Mesenchymal stem cell (in vitro differentiated cells and primary cell): ENCODE results near the gene LSM11.
A peak's percentile ranks its signal among the peaks of the same experiment; 100 is the strongest.

ENCODE experiments used
- DNase-seq: peaks from one replicate; pipeline ENCODE4 v3.0.0-alpha.2; 2013
- H2AFZ ChIP-seq: one replicate; pipeline ENCODE4 v1.6.1; 2013; ENCODE audit warnings: low read depth, mild to moderate bottlenecking, control low read depth, inconsistent platforms, low read length, moderate library complexity
- H2AK5ac ChIP-seq: 2 replicates; pipeline ENCODE4 v1.6.1; 2013; ENCODE audit warnings: low read length, moderate library complexity, mild to moderate bottlenecking, inconsistent platforms; ENCODE audit not compliant: severe bottlenecking
- H2BK120ac ChIP-seq: one replicate; pipeline ENCODE4 v1.6.1; 2013; ENCODE audit warnings: low read depth, mild to moderate bottlenecking, inconsistent platforms, low read length, moderate library complexity
- H2BK12ac ChIP-seq, 2 experiments: one replicate each; pipeline ENCODE4 v1.6.1; 2013; ENCODE audit warnings: inconsistent platforms in 2 of 2, low read length in 2 of 2, mild to moderate bottlenecking in 2 of 2, moderate library complexity in 2 of 2, control low read depth in 1 of 2
- H2BK15ac ChIP-seq: one replicate; pipeline ENCODE4 v1.6.1; 2013; ENCODE audit warnings: mild to moderate bottlenecking, low read depth, inconsistent platforms; ENCODE audit not compliant: poor library complexity, severe bottlenecking
- H2BK5ac ChIP-seq: 2 replicates; pipeline ENCODE4 v1.6.1; 2013; ENCODE audit warnings: low read depth, mild to moderate bottlenecking, low read length, control low read depth, inconsistent platforms; ENCODE audit not compliant: poor library complexity, severe bottlenecking
- H3K14ac ChIP-seq, 2 experiments: one replicate each; pipeline ENCODE4 v1.6.1; 2013; ENCODE audit warnings: inconsistent platforms in 2 of 2, low read length in 2 of 2, control low read depth in 1 of 2, mild to moderate bottlenecking in 1 of 2, moderate library complexity in 1 of 2
- H3K18ac ChIP-seq, 2 experiments: one replicate each; pipeline ENCODE4 v1.6.1; 2013; ENCODE audit warnings: inconsistent platforms in 2 of 2, low read length in 2 of 2, control low read depth in 1 of 2, low read depth in 1 of 2, mild to moderate bottlenecking in 1 of 2
- H3K23ac ChIP-seq, 2 experiments: one replicate each; pipeline ENCODE4 v1.6.1; 2013; ENCODE audit warnings: inconsistent platforms in 2 of 2, low read length in 2 of 2, mild to moderate bottlenecking in 2 of 2, moderate library complexity in 2 of 2, control low read depth in 1 of 2
- H3K27ac ChIP-seq: 2 replicates; pipeline ENCODE4 v1.5.1; 2013; ENCODE audit warnings: mild to moderate bottlenecking, moderate library complexity, low read length, control low read depth, inconsistent platforms; ENCODE audit not compliant: poor library complexity, severe bottlenecking
- H3K27me3 ChIP-seq, 2 experiments: 2 replicates each; pipeline versions ENCODE4 v1.6.1 to v1.7.0; 2013; ENCODE audit warnings: low read length in 2 of 2, mild to moderate bottlenecking in 2 of 2, moderate library complexity in 2 of 2, control low read depth in 1 of 2, inconsistent platforms in 1 of 2; ENCODE audit not compliant: control insufficient read depth in 1 of 2, insufficient read depth in 1 of 2
- H3K36me3 ChIP-seq, 2 experiments: 2 replicates each; pipeline versions ENCODE4 v1.6.1 to v1.7.0; 2013; ENCODE audit warnings: low read length in 2 of 2, control low read depth in 1 of 2, inconsistent platforms in 1 of 2, low read depth in 1 of 2, mild to moderate bottlenecking in 1 of 2; ENCODE audit not compliant: insufficient read depth in 2 of 2, control insufficient read depth in 1 of 2
- H3K4ac ChIP-seq, 2 experiments: one replicate each; pipeline ENCODE4 v1.6.1; 2013; ENCODE audit warnings: inconsistent platforms in 2 of 2, low read length in 2 of 2, mild to moderate bottlenecking in 2 of 2, moderate library complexity in 2 of 2, control low read depth in 1 of 2, low read depth in 1 of 2
- H3K4me1 ChIP-seq: 2 replicates; pipeline ENCODE4 v1.6.1; 2013; ENCODE audit warnings: low read depth, low read length, control low read depth; ENCODE audit not compliant: control insufficient read depth, insufficient read depth
- H3K4me2 ChIP-seq: 2 replicates; pipeline ENCODE4 v1.6.1; 2013; ENCODE audit warnings: low read length, mild to moderate bottlenecking, inconsistent platforms; ENCODE audit not compliant: poor library complexity, severe bottlenecking
- H3K4me3 ChIP-seq, 2 experiments: 2 replicates each; pipeline versions ENCODE4 v1.5.1 to v1.7.0; 2013; ENCODE audit warnings: low read length in 2 of 2, mild to moderate bottlenecking in 2 of 2, control low read depth in 1 of 2, low read depth in 1 of 2; ENCODE audit not compliant: insufficient read depth in 1 of 2
- H3K79me1 ChIP-seq: replicated peaks from 2 replicates; pipeline ENCODE4 v1.6.1; 2013; ENCODE audit warnings: mild to moderate bottlenecking, control low read depth, low read length, inconsistent platforms; ENCODE audit not compliant: poor library complexity, severe bottlenecking
- H3K9ac ChIP-seq: 2 replicates; pipeline ENCODE4 v1.7.0; 2013; ENCODE audit warnings: mild to moderate bottlenecking, low read length, moderate library complexity
- H3K9me3 ChIP-seq: 2 replicates; pipeline ENCODE4 v1.7.0; 2013; ENCODE audit warnings: mild to moderate bottlenecking, low read length; ENCODE audit not compliant: control insufficient read depth
- H4K8ac ChIP-seq: one replicate; pipeline ENCODE4 v1.6.1; 2013; ENCODE audit warnings: inconsistent platforms, mild to moderate bottlenecking, low read length, moderate library complexity
- H4K91ac ChIP-seq: one replicate; pipeline ENCODE4 v1.6.1; 2013; ENCODE audit warnings: mild to moderate bottlenecking, low read length, inconsistent platforms
- WGBS: methylation state at CpG from one replicate; pipeline ENCODE4 v1.1.7; 2013; ENCODE audit warnings: mixed read lengths; 5-methylcytosine and 5-hydroxymethylcytosine counted together

LSM11 gene

GRCh38 chr5:157710882-157711281 lies 32.6 kb upstream of the LSM11 start:
- no peak overlapping the region for H2BK5ac ChIP-seq
- H3K36me3 ChIP-seq: no peaks in the 10 kb centered on the region
- H2BK12ac ChIP-seq: no peak overlapping the region
- H3K27me3 ChIP-seq: no peaks in the 10 kb centered on the region
- H3K18ac ChIP-seq: no peak overlapping the region
- no peak overlapping the region for H3K4me2 ChIP-seq
- no peaks in the 10 kb centered on the region for H3K79me1 ChIP-seq
- no CpG with 5 or more reads among the region's 2 CpGs for WGBS
- DNase-seq: no peak
- H2BK120ac ChIP-seq: no peak overlapping the region
- H3K4me3 ChIP-seq: no peak overlapping the region
- H2AK5ac ChIP-seq: no peak overlapping the region
- no peak overlapping the region for H4K91ac ChIP-seq
- no peak overlapping the region for H2BK15ac ChIP-seq
- H3K9ac ChIP-seq: peak overlapping the region; percentile 79
- no peak overlapping the region for H3K23ac ChIP-seq
- H4K8ac ChIP-seq: no peak overlapping the region
- H3K4ac ChIP-seq: no peak overlapping the region
- no peak overlapping the region for H3K14ac ChIP-seq
- no peaks in the 10 kb centered on the region for H3K9me3 ChIP-seq
- H3K27ac ChIP-seq: no peak overlapping the region
- H2AFZ ChIP-seq: no peak overlapping the region
- no peaks in the 10 kb centered on the region for H3K4me1 ChIP-seq

- Histone ChIP-seq H3K14ac (no peak overlapping the region), H2BK120ac (no peak overlapping the region), H2AFZ (no peak overlapping the region), H3K4me3 (no peak overlapping the region), H3K4me2 (no peak overlapping the region), H3K36me3 (no peaks in the 10 kb centered on the region), H3K9me3 (no peaks in the 10 kb centered on the region), H4K8ac (no peak overlapping the region), H3K9ac (no peak overlapping the region), H3K18ac (no peak overlapping the region), H3K23ac (no peak overlapping the region), H2AK5ac (no peak overlapping the region), H3K4ac (no peak overlapping the region), H3K4me1 (no peaks in the 10 kb centered on the region), H4K91ac (no peak overlapping the region), H3K79me1 (no peaks in the 10 kb centered on the region), H2BK15ac (no peak overlapping the region), H2BK12ac (no peak overlapping the region), H2BK5ac (no peak overlapping the region), H3K27ac (no peak overlapping the region), H3K27me3 (no peaks in the 10 kb centered on the region)
- WGBS: 87% methylated on average over 3 of the region's 4 CpGs
- DNase-seq: peak; percentile 20
These were observed 29.5 kb upstream of the LSM11 start for GRCh38 chr5:157713830-157714595.

- Histone ChIP-seq H2AK5ac (no peak overlapping the region), H2BK12ac (no peak overlapping the region), H3K36me3 (no peaks in the 10 kb centered on the region), H2BK15ac (no peak overlapping the region), H2AFZ (no peak overlapping the region), H3K9ac (no peak overlapping the region), H3K14ac (no peak overlapping the region), H2BK5ac (no peak overlapping the region), H3K4me1 (no peaks in the 10 kb centered on the region), H3K79me1 (no peaks in the 10 kb centered on the region), H3K18ac (no peak overlapping the region), H3K4me2 (no peak overlapping the region), H3K9me3 (no peaks in the 10 kb centered on the region), H4K8ac (no peak overlapping the region), H3K27me3 (no peaks in the 10 kb centered on the region), H2BK120ac (no peak overlapping the region), H3K27ac (no peak overlapping the region), H3K23ac (no peak overlapping the region), H3K4me3 (no peak overlapping the region), H4K91ac (no peak overlapping the region), H3K4ac (no peak overlapping the region)
- DNase-seq: no peak
These were observed 29.0 kb upstream of the LSM11 start for GRCh38 chr5:157714596-157714864.

- Histone ChIP-seq H2BK15ac (no peak overlapping the region), H3K9ac (peak overlapping the region; percentile 69), H3K4me1 (no peaks in the 10 kb centered on the region), H2AFZ (no peak overlapping the region), H3K14ac (no peak overlapping the region), H3K79me1 (peaks cover 3% of the 10 kb centered on the region), H2BK12ac (no peak overlapping the region), H2BK5ac (no peak overlapping the region), H3K4me2 (no peak overlapping the region), H3K23ac (no peak overlapping the region), H3K4me3 (no peak overlapping the region), H3K9me3 (no peaks in the 10 kb centered on the region), H3K18ac (no peak overlapping the region), H3K4ac (no peak overlapping the region), H3K27ac (no peak overlapping the region), H4K91ac (no peak overlapping the region), H3K36me3 (no peaks in the 10 kb centered on the region), H4K8ac (no peak overlapping the region), H3K27me3 (no peaks in the 10 kb centered on the region), H2BK120ac (no peak overlapping the region), H2AK5ac (no peak overlapping the region)
- peak; percentile 75 for DNase-seq
- 8% methylated on average over 4 of the region's 4 CpGs for WGBS
These were observed 25.0 kb upstream of the LSM11 start for GRCh38 chr5:157718519-157718918.
